GM10847 (cell line): ENCODE results near the gene CLSTN1.

Source experiments
- POLR2A ChIP-seq: IDR thresholded peaks from 2 replicates; pipeline ENCODE4 v1.6.1; 2011; ENCODE audit not compliant: insufficient read length; ENCODE audit errors: extremely low read depth

CLSTN1 gene

GRCh38 chr1:9736241-9736640 is 87.5 kb downstream of the CLSTN1 start:
- TF ChIP-seq POLR2A, result no peak

- TF ChIP-seq POLR2A, result no peak
These were observed 88.0 kb downstream of the CLSTN1 start for GRCh38 chr1:9735800-9736199.

GRCh38 chr1:9733160-9733789 is 90.5 kb downstream of the CLSTN1 start:
- no peak for TF ChIP-seq POLR2A

- TF ChIP-seq POLR2A, result no peak
These were observed 91.4 kb downstream of the CLSTN1 start for GRCh38 chr1:9732123-9732971.

DNA sequence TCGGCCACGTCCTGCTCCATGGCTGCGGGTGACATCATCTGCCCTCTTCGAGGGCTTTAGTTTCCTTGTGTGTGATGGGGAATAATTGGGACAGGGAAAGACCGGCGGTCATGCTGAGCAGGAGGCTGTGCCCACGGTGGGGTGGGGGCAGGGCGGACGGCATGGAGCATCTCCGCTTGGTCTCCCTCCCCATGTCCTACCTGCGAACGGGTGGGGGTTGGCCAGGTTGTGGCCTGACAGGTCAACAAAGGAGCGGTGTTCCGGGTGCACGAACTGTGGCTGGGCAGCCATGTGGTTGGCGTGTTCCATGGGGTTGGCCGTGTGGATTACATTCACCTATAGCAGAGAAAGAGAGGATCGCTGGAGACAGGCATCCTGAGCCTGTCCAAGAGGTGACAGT is 92.2 kb downstream of the CLSTN1 start:
- no peak for TF ChIP-seq POLR2A

GRCh38 chr1:9731051-9731537 is 92.7 kb downstream of the CLSTN1 start:
- TF ChIP-seq POLR2A, result no peak

DNA sequence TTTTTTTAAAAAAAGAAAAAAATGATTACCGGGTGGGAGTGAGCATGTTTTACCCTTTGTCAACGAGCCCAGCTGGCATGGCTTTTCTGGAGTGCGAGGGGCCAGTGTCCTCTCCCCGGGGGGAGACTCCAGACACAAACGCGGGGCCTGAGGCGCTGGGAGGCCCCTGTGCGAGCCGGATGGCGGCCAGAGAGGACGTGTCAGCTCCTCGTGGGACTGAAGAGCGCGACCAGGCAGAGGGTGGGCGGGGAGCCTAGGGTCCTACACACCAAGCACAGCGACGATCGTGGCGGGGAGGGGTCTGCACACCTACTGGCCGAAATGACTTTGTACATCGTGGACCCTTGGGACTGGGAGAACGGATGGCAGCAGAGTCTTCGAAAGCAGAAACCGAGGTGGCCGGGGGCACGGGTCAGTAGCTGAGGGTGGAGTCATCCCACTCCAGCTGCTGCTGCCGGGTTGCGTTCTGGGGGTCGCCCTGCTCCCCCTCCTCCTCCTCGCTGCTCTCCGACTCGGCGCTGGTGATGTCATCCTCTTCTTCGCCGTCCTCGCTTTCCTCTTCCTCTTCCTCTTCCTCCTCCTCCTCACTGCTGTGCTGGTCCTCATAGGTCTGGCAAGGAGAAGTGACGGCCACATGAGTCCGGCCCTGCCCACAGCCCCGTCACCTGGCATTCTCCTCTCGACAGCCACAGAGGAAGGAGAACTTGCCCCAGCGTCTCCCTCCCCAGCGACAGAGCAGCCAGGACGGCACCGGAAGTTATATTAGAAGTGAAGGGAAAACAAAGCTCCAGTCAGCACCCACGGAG is 93.5 kb downstream of the CLSTN1 start:
- no peak for TF ChIP-seq POLR2A

DNA sequence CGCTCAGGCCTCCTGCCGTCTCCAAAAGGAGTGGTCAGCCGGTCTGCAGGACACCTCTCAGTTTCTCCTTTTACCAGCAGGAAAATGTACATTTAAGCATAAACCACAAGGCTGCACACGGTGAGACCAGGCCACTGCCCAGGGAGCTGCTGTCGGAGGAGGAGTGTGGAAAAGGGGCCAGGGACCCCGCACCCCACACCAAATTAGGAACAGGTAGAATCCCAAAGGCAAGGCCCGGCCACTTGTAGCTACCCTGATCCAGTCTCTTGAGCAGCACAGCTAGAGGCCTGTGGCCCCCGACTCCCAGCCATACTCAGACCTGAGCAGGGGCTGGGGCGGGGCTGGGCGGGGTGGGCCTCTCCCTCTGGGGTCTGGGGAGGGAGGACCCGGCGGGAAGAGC is 94.2 kb downstream of the CLSTN1 start:
- TF ChIP-seq POLR2A, result no peak

DNA sequence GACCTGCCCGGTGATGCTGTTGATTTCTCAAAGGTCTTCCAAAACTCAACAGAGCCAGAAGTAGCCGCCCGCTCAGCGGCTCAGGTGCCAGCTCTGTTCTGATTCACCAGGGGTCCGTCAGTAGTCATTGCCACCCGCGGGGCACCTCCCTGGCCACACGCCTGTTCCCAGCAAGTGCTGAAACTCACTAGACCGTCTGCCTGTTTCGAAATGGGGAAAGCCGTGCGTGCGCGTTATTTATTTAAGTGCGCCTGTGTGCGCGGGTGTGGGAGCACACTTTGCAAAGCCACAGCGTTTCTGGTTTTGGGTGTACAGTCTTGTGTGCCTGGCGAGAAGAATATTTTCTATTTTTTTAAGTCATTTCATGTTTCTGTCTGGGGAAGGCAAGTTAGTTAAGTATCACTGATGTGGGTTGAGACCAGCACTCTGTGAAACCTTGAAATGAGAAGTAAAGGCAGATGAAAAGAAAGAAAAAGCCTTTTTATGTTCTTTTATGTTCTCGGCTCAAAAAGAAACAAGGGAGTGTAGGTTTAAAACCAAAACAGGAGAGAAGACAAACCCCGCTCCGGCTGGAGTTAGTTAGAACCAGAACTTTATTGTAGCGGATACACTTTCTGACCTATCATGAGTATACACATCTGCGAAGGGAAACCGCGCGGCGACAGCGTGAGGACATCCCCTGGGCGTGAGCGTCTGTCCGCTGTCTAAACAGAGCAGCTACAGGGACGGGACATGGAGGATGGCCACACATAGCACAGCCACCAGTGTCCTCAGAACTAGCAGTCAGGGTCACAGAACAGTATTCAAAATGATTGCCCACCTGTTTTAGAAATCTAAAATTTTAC is 95.1 kb downstream of the CLSTN1 start:
- TF ChIP-seq POLR2A, result peak; percentile 16

DNA sequence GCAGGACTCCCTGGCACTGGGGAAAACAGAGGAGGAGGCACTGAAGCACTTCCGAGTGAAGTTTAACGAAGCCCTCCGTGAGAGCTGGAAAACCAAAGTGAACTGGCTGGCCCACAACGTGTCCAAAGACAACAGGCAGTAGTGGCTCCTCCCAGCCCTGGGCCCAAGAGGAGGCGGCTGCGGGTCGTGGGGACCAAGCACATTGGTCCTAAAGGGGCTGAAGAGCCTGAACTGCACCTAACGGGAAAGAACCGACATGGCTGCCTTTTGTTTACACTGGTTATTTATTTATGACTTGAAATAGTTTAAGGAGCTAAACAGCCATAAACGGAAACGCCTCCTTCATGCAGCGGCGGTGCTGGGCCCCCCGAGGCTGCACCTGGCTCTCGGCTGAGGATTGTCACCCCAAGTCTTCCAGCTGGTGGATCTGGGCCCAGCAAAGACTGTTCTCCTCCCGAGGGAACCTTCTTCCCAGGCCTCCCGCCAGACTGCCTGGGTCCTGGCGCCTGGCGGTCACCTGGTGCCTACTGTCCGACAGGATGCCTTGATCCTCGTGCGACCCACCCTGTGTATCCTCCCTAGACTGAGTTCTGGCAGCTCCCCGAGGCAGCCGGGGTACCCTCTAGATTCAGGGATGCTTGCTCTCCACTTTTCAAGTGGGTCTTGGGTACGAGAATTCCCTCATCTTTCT is 96.7 kb downstream of the CLSTN1 start:
- TF ChIP-seq POLR2A, result no peak

GRCh38 chr1:9726406-9726805 is 97.4 kb downstream of the CLSTN1 start:
- no peak for TF ChIP-seq POLR2A

- TF ChIP-seq POLR2A, result no peak
These were observed 98.9 kb downstream of the CLSTN1 start for GRCh38 chr1:9724706-9725476.

GRCh38 chr1:9723926-9724325 is 99.8 kb downstream of the CLSTN1 start:
- TF ChIP-seq POLR2A, result no peak

GRCh38 chr1:9723068-9723805 is 100.5 kb downstream of the CLSTN1 start:
- TF ChIP-seq POLR2A, result no peak
